ENCODE data around the gene ITPRIPL1. TPM values are rescaled to one million over a fixed set of nuclear protein-coding genes. Genes with fewer than 3 reads are reported as not detected.

ITPRIPL1 gene
- total RNA-seq, 3 donors from 2014 or later: 0.43 to 1.4 (median 1.3) TPM

DNA sequence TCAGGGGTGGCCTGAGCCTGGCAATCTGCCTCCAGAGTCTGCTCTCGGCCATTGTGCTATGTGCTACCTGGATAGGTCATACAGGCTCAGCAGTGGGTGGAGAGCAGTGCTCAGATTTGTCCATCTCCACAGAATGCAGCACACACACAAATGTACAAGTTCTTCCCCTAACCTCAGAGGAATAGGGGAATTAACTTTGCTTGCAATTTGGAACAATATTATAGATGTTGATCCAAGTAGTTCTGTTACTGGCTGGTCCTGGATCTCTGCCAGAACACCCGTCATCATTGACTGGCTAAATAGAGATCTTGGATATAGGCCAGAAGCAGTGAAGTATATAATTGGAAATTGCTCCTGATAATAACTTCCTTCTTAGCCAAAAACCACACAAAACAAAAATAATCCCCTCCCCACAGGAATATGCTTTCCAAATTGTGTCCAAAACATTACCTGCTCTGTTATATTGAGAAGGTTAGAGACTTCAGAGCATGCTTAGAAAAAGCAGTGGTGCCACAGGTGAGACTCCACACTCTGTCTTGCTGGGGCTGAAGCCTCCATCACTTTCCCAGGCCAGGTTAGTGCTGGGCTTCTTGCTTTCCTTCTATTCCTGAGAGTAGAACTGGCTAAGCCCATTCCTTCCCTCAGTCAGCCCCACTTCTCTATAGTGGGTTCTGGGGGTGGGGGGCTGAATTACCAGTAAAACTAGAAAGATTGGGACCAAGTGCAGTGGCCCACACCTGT is 49.3 kb downstream of the ITPRIPL1 start:
- ATAC-seq (peak; percentile 32), DNase-seq (peak in 1 of 3 donors; percentile 55)
- Histone ChIP-seq H3K36me3 (ENCODE audit: low read depth) (no peaks in the 10 kb centered on the region), H3K4me1 (ENCODE audit: low read depth) (no peaks in the 10 kb centered on the region), H3K4me3 (no peak overlapping the region), H3K9me3 (peaks cover 11% of the 10 kb centered on the region)
- TF ChIP-seq, protein P1, sequence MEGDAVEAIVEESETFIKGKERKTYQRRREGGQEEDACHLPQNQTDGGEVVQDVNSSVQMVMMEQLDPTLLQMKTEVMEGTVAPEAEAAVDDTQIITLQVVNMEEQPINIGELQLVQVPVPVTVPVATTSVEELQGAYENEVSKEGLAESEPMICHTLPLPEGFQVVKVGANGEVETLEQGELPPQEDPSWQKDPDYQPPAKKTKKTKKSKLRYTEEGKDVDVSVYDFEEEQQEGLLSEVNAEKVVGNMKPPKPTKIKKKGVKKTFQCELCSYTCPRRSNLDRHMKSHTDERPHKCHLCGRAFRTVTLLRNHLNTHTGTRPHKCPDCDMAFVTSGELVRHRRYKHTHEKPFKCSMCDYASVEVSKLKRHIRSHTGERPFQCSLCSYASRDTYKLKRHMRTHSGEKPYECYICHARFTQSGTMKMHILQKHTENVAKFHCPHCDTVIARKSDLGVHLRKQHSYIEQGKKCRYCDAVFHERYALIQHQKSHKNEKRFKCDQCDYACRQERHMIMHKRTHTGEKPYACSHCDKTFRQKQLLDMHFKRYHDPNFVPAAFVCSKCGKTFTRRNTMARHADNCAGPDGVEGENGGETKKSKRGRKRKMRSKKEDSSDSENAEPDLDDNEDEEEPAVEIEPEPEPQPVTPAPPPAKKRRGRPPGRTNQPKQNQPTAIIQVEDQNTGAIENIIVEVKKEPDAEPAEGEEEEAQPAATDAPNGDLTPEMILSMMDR (IDR thresholded peaks at IDR 0.05): no peak
- intact Hi-C loops (cut with DNase I, micrococcal nuclease): no loop called here

Other genes with a start within 250 kb of the ITPRIPL1 start
- under 1 TPM; 0.17 to 0.73 (median 0.36) TPM for gene ADRA2B, start 208.7 kb upstream of the ITPRIPL1 start, total RNA-seq
- not detected for gene ASTL, start 186.8 kb upstream of the ITPRIPL1 start, total RNA-seq
- gene DUSP2, start 179.9 kb upstream of the ITPRIPL1 start, total RNA-seq: 1 to 10 TPM; 1.5 to 2.3 (median 1.6) TPM
- 100 to 1,000 TPM; 118 to 123 (median 122) TPM for gene STARD7, start 116.5 kb upstream of the ITPRIPL1 start, total RNA-seq
- 100 to 1,000 TPM in 1 of 3 donors, 10 to 100 TPM in 2; 82.3 to 136 (median 87.9) TPM for gene TMEM127, start 59.3 kb upstream of the ITPRIPL1 start, total RNA-seq
- gene CIAO1, start 59.1 kb upstream of the ITPRIPL1 start, total RNA-seq: 10 to 100 TPM; 57.5 to 67.1 (median 60.6) TPM
- 100 to 1,000 TPM in 2 of 3 donors, 10 to 100 TPM in 1; 95.8 to 113 (median 106) TPM for gene SNRNP200, start 19.8 kb upstream of the ITPRIPL1 start, total RNA-seq
- gene NCAPH, start 10.4 kb downstream of the ITPRIPL1 start, total RNA-seq: 10 to 100 TPM in 1 of 3 donors, 1 to 10 TPM in 2; 2.8 to 13.4 (median 4.6) TPM
- 1 to 10 TPM; 2.1 to 5.2 (median 2.3) TPM for gene NEURL3, start 180.0 kb downstream of the ITPRIPL1 start, total RNA-seq
- 10 to 100 TPM in 2 of 3 donors, 1 to 10 TPM in 1; 4.8 to 17.6 (median 10.3) TPM for gene ARID5A, start 211.4 kb downstream of the ITPRIPL1 start, total RNA-seq

All from mucosa of descending colon (tissue), 3 donors.